A549 (cell line): ENCODE measurements around the gene CACNA1C. TPM values are rescaled to one million over a fixed set of nuclear protein-coding genes. Genes with fewer than 3 reads are reported as not detected.

Source experiments
- ATAC-seq, 2 experiments: fragments of 200-7000 bp in 1 of 2; fragments of >200 bp in 1 of 2; cut with Nextera tagmentation in 1 of 2; cut with Tn5 transposase in 1 of 2; 3 replicates each; pipeline versions ENCODE4 v1.8.0 to v1.9.1; 2018 to 2020; ENCODE audit warnings: mild to moderate bottlenecking in 1 of 2, moderate library complexity in 1 of 2
- CTCF ChIA-PET: fragments of 300-600 bp; sonication (Branson Sonifier 250); formaldehyde crosslinking; extraction: SDS; loops from one replicate; lab custom pipeline; 2021; ENCODE audit warnings: antibody characterized with exemption, inconsistent platforms; lab: Yijun Ruan, JAX
- POLR2A ChIA-PET: fragments of 350-600 bp; formaldehyde crosslinking; extraction: SDS; loops from one replicate; lab custom pipeline; 2021; ENCODE audit warnings: antibody characterized with exemption, inconsistent platforms; lab: Yijun Ruan, JAX
- DNase-seq, 2 experiments: peaks; one replicate each; pipeline versions ENCODE4 v3.0.0 to v3.0.0-alpha.2; 2011 to 2016; ENCODE audit warnings: low read depth in 1 of 2, low spot score in 1 of 2
- FAIRE-seq: peaks from 2 replicates; lab custom pipeline; 2011; peaks lifted over from hg19 to GRCh38; lab: Jason Lieb, UNC
- H3K27ac ChIP-seq, 2 experiments: fragments of >200 bp; sonication (Bioruptor Twin); formaldehyde crosslinking; 3 replicates each; pipeline ENCODE4 v1.5.1; 2016 to 2017
- H3K4me1 ChIP-seq: fragments of >200 bp; sonication (Bioruptor Twin); formaldehyde crosslinking; 3 replicates; pipeline ENCODE4 v1.6.1; 2016
- H3K4me2 ChIP-seq: fragments of >200 bp; sonication (Bioruptor Twin); formaldehyde crosslinking; 3 replicates; pipeline ENCODE4 v1.6.1; 2016
- H3K4me3 ChIP-seq: fragments of >200 bp; sonication (Bioruptor Twin); formaldehyde crosslinking; 3 replicates; pipeline ENCODE4 v1.5.1; 2016
- H3K9me3 ChIP-seq: fragments of >200 bp; sonication (Bioruptor Twin); formaldehyde crosslinking; 3 replicates; pipeline ENCODE4 v1.6.1; 2016
- BHLHE40 ChIP-seq: IDR thresholded peaks from 2 replicates; pipeline ENCODE4 v1.6.1; 2012; ENCODE audit warnings: low read depth, low read length, inconsistent platforms
- FOSL2 ChIP-seq, 2 experiments: fragments of 450-650 bp in 1 of 2; fragments of >200 bp in 1 of 2; sonication (Bioruptor Twin) in 1 of 2; formaldehyde crosslinking; IDR thresholded peaks; 2 replicates each; pipeline versions ENCODE4 v1.5.0 to v1.6.1; 2016 to 2020; ENCODE audit warnings: mild to moderate bottlenecking in 1 of 2, moderate library complexity in 1 of 2
- HOXB13 ChIP-seq: fragments of 250-450 bp; sonication (Bioruptor Pico); IDR thresholded peaks from 2 replicates; pipeline ENCODE4 v1.5.0; 2020; ENCODE audit warnings: low read depth, mild to moderate bottlenecking, moderate library complexity
- HOXB5 ChIP-seq: fragments of 250-450 bp; sonication (Bioruptor Pico); IDR thresholded peaks from 2 replicates; pipeline ENCODE4 v1.5.0; 2020; ENCODE audit warnings: mild to moderate bottlenecking, moderate library complexity
- JUN ChIP-seq, 2 experiments: fragments of >200 bp; sonication (Bioruptor Twin); formaldehyde crosslinking; IDR thresholded peaks; 2 replicates in 1 of 2; 3 replicates in 1 of 2; pipeline ENCODE4 v1.6.1; 2016 to 2017
- KDM5A ChIP-seq: fragments of 200-600 bp; sonication (generic); IDR thresholded peaks from 2 replicates; pipeline ENCODE4 v1.6.1; 2016; ENCODE audit warnings: antibody characterized with exemption, mild to moderate bottlenecking
- NFE2L2 ChIP-seq: fragments of 150-350 bp; conservative IDR thresholded peaks from 2 replicates; pipeline ENCODE4 v1.6.1; 2014; ENCODE audit warnings: low read length
- NPAS2 ChIP-seq: fragments of 250-450 bp; sonication (Bioruptor Pico); IDR thresholded peaks from 2 replicates; pipeline ENCODE4 v1.8.0; 2022; ENCODE audit warnings: mild to moderate bottlenecking, moderate library complexity, borderline replicate concordance
- RAD21 ChIP-seq, 2 experiments: fragments of >200 bp in 1 of 2; sonication (Bioruptor Twin) in 1 of 2; formaldehyde crosslinking in 1 of 2; IDR thresholded peaks in 1 of 2; conservative IDR thresholded peaks in 1 of 2; 2 replicates in 1 of 2; 3 replicates in 1 of 2; pipeline ENCODE4 v1.6.1; 2012 to 2018; ENCODE audit warnings: inconsistent platforms in 1 of 2
- RARB ChIP-seq: fragments of 250-450 bp; sonication (Bioruptor Pico); IDR thresholded peaks from 2 replicates; pipeline ENCODE4 v1.8.0; 2021; ENCODE audit warnings: mild to moderate bottlenecking, moderate library complexity
- RFX5 ChIP-seq: fragments of 450-650 bp; IDR thresholded peaks from 2 replicates; pipeline ENCODE4 v1.7.1; 2014; ENCODE audit warnings: antibody characterized with exemption, mild to moderate bottlenecking, moderate library complexity
- SMC3 ChIP-seq: fragments of >200 bp; sonication (Bioruptor Twin); formaldehyde crosslinking; IDR thresholded peaks from 3 replicates; pipeline ENCODE4 v1.6.1; 2018; ENCODE audit warnings: inconsistent platforms
- TFCP2L1 ChIP-seq: fragments of 250-450 bp; sonication (Bioruptor Pico); IDR thresholded peaks from 2 replicates; pipeline ENCODE4 v1.5.0; 2021; ENCODE audit warnings: mild to moderate bottlenecking
- ZNF302 ChIP-seq: fragments of 250-450 bp; sonication (Bioruptor Pico); IDR thresholded peaks from 2 replicates; pipeline ENCODE4 v1.9.0; 2021; ENCODE audit warnings: inconsistent platforms, mild to moderate bottlenecking, moderate library complexity
- ZSCAN20 ChIP-seq: fragments of 250-450 bp; sonication (Bioruptor Pico); IDR thresholded peaks from 2 replicates; pipeline ENCODE4 v1.8.0; 2022; ENCODE audit warnings: mild to moderate bottlenecking, moderate library complexity
- WGBS: methylation state at CpG from one replicate; pipeline ENCODE4 v1.1.6; 2017; ENCODE audit errors: missing lambda C conversion rate; 5-methylcytosine and 5-hydroxymethylcytosine counted together
- polyA plus RNA-seq, 4 experiments: library from polyadenylated mRNA; depleted of rRNA in 3 of 4; stranded (reverse); fragments of >200 nt; fragmentation: RNase III in 1 of 4; extraction: RNeasy Plus Mini Kit Qiagen cat#74134 plus additional on column Dnase treatment in 1 of 4; gene quantifications; 2 replicates in 3 of 4; 3 replicates in 1 of 4; pipeline ENCODE4 v1.2.3, GENCODE V29; 2011 to 2017
- TF ChIP-seq, protein P1 (sequence below): IDR thresholded peaks from 2 replicates; pipeline ENCODE4 v1.6.1; 2012
- TF ChIP-seq, protein P2 (sequence below): fragments of 450-650 bp; IDR thresholded peaks from 2 replicates; pipeline ENCODE4 v1.6.1; 2014; ENCODE audit warnings: antibody characterized with exemption
- TF ChIP-seq, protein P3 (sequence below): fragments of 150-350 bp; IDR thresholded peaks from 2 replicates; pipeline ENCODE4 v1.6.1; 2014; ENCODE audit warnings: low read depth, mild to moderate bottlenecking, low read length

Gene CACNA1C
- polyA plus RNA-seq, 2 of the 4 experiments (the other 2 are of a cell fraction) = not detected

DNA sequence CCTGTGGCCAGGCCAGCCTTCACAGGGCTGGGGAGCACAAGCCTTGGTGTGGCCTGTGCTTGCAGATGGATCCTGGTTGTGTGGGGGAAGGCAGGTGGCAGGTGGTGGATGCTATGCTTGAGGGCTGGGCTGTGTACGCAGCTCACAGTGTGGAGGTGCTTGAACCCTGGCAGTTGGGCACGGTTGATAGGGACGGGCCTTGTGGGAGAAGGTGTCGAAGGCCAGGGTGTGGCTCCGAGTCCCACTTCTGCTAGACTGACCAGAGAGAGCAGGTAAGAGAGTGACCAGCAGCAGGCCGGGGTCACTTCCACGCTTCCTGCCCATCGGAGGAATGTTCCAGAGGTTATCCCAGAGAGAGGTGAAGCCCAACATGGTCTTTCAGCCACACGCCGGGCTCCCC, 85.5 kb downstream of the CACNA1C start:
- ChIA-PET CTCF (no interaction called here), POLR2A (no interaction called here)
- Histone ChIP-seq H3K4me3 (no peak overlapping the region), H3K4me2 (no peak overlapping the region), H3K27ac (no peak overlapping the region), H3K9me3 (no peaks in the 10 kb centered on the region), H3K4me1 (no peaks in the 10 kb centered on the region)
- WGBS = 69% methylated on average over 10 of the region's 10 CpGs
- no peak for ATAC-seq
- no peak for FAIRE-seq
- no peak for DNase-seq
- TF ChIP-seq NPAS2 (CRISPR knock-in tag) (no peak), BHLHE40 (no peak)

DNA sequence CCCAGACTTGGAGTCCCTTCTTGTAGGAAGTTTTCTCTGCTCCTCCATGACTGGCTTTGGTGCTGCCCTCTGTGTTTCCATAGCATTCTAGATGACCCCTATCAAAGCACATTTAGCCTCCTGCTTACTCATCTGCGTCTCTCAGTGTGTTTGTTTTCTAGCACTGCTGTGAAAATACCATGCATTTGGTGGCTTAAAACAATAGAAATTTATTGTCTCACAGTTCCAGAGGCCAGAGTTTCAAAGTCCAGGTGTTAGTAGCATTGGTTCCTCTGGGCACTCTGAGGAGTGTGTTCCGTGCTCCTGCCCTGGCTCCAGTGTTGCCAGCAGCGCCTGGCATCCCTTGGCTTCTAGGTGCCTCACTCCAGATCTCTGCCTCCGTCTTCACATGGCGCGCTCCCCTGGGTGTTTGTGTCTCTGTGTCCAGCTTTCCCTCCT, 86.1 kb downstream of the CACNA1C start:
- Histone ChIP-seq H3K27ac (no peak overlapping the region), H3K9me3 (no peaks in the 10 kb centered on the region), H3K4me3 (no peak overlapping the region), H3K4me2 (no peak overlapping the region), H3K4me1 (no peaks in the 10 kb centered on the region)
- DNase-seq (no peak), ATAC-seq (no peak)
- ChIA-PET POLR2A (no interaction called here), CTCF (no interaction called here)
- TF ChIP-seq JUN (IDR thresholded peaks at IDR 0.05) = no peak
- TF ChIP-seq, protein P1, sequence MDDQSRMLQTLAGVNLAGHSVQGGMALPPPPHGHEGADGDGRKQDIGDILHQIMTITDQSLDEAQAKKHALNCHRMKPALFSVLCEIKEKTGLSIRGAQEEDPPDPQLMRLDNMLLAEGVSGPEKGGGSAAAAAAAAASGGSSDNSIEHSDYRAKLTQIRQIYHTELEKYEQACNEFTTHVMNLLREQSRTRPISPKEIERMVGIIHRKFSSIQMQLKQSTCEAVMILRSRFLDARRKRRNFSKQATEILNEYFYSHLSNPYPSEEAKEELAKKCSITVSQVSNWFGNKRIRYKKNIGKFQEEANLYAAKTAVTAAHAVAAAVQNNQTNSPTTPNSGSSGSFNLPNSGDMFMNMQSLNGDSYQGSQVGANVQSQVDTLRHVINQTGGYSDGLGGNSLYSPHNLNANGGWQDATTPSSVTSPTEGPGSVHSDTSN = no peak
- TF ChIP-seq NFE2L2 = no peak
- TF ChIP-seq FOSL2 (IDR thresholded peaks at IDR 0.05) = no peak
- no peak for TF ChIP-seq FOSL2 (CRISPR knock-in tag; IDR thresholded peaks at IDR 0.05)
- no peak for TF ChIP-seq RFX5
- TF ChIP-seq, protein P2, sequence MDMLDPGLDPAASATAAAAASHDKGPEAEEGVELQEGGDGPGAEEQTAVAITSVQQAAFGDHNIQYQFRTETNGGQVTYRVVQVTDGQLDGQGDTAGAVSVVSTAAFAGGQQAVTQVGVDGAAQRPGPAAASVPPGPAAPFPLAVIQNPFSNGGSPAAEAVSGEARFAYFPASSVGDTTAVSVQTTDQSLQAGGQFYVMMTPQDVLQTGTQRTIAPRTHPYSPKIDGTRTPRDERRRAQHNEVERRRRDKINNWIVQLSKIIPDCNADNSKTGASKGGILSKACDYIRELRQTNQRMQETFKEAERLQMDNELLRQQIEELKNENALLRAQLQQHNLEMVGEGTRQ = no peak
- TF ChIP-seq HOXB5 (CRISPR knock-in tag) = no peak
- no peak for TF ChIP-seq KDM5A
- no peak for TF ChIP-seq RARB
- TF ChIP-seq ZSCAN20 (CRISPR knock-in tag) = no peak
- TF ChIP-seq, all 56 proteins: peak for 0
- 58% methylated on average over 6 of the region's 6 CpGs for WGBS
- no peak for FAIRE-seq

DNA sequence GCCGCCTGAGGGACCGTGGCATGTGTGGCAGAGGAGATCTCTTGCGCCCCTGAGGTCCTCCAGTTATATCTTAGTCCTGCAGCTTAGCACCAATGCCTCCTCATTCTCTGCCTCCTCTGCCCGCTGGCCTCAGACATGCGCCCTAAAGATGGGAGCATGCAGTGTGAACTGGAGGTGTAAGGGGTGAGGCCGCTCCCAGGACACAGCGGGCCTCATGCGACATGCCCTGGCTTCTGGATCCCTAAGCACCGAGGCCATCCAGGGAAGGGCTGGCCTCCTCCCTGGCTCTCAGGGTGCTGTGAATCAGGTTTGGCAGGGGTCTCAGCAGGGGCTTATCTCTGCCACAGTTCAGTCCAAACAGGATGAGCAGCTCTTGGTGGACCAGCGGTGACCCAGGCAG, 86.9 kb downstream of the CACNA1C start:
- 40% methylated on average over 9 of the region's 10 CpGs for WGBS
- H3K4me2 ChIP-seq = no peak overlapping the region
- DNase-seq (no peak), FAIRE-seq (no peak), ATAC-seq (no peak)
- TF ChIP-seq TFCP2L1 = no peak
- TF ChIP-seq HOXB13 (CRISPR knock-in tag) = no peak
- no peak for TF ChIP-seq SMC3
- no peak for TF ChIP-seq HOXB5 (CRISPR knock-in tag)
- TF ChIP-seq, protein P3, sequence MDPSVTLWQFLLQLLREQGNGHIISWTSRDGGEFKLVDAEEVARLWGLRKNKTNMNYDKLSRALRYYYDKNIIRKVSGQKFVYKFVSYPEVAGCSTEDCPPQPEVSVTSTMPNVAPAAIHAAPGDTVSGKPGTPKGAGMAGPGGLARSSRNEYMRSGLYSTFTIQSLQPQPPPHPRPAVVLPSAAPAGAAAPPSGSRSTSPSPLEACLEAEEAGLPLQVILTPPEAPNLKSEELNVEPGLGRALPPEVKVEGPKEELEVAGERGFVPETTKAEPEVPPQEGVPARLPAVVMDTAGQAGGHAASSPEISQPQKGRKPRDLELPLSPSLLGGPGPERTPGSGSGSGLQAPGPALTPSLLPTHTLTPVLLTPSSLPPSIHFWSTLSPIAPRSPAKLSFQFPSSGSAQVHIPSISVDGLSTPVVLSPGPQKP = no peak
- no peak for TF ChIP-seq RAD21 (conservative IDR thresholded peaks at IDR 0.05 in 1 of 2, IDR thresholded peaks at IDR 0.05 in 1 of 2)
- TF ChIP-seq ZNF302 (CRISPR knock-in tag) = no peak
- H3K27ac ChIP-seq = no peak overlapping the region
- no peaks in the 10 kb centered on the region for H3K9me3 ChIP-seq
- ChIA-PET POLR2A (no interaction called here), CTCF (no interaction called here)
- H3K4me1 ChIP-seq = no peaks in the 10 kb centered on the region
- H3K4me3 ChIP-seq = no peak overlapping the region
